ENCODE data around the gene KREMEN2.

Gene KREMEN2

DNA sequence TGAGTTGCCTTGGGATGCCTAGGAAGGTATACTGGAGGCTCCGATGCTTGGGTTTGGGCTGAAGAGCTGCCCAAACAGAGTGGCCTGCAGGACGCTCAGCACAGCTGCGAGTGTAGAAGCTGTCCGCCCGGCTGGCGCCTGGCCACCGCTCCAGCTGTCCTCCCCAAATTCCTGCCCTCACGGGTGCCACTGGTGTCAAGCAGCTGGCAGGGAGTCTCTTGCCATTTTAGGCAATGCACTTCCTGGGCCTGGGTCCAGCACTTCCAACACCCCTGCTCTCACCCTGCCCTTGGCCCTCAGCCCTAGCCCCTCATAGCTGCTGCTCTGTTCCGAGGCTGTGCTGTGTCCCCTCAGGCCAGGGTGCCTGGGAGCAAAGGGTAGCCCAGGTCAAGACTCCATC lies 21.4 kb downstream of the KREMEN2 start:
- H3K36me3 ChIP-seq (ENCODE audit: control insufficient read depth in 1 of 2, insufficient read depth in 2 of 2, low read length in 2 of 2): no peaks in the 10 kb centered on the region
- no peak overlapping the region for H3K27ac ChIP-seq (ENCODE audit: low read length)
- no peaks in the 10 kb centered on the region for H3K9me3 ChIP-seq (ENCODE audit: control insufficient read depth in 1 of 2, low read length in 2 of 2)
- no peak overlapping the region for H3K4me3 ChIP-seq (ENCODE audit: low read depth in 1 of 2, low read length in 2 of 2)
- H3K27me3 ChIP-seq (ENCODE audit: low read depth, low read length): no peaks in the 10 kb centered on the region
- H3K4me1 ChIP-seq (ENCODE audit: control insufficient read depth in 1 of 2, insufficient read depth in 2 of 2, low read length in 2 of 2): peaks cover 0 to 16% of the 10 kb centered on the region in 2 donors

GRCh38 chr16:2985893-2986355 lies 21.8 kb downstream of the KREMEN2 start:
- Histone ChIP-seq H3K9me3 (ENCODE audit: control insufficient read depth in 1 of 2, low read length in 2 of 2) (no peaks in the 10 kb centered on the region), H3K27me3 (ENCODE audit: low read depth, low read length) (no peaks in the 10 kb centered on the region), H3K27ac (ENCODE audit: low read length) (no peak overlapping the region), H3K4me3 (ENCODE audit: low read depth in 1 of 2, low read length in 2 of 2) (no peak overlapping the region), H3K36me3 (ENCODE audit: control insufficient read depth in 1 of 2, insufficient read depth in 2 of 2, low read length in 2 of 2) (no peaks in the 10 kb centered on the region), H3K4me1 (ENCODE audit: control insufficient read depth in 1 of 2, insufficient read depth in 2 of 2, low read length in 2 of 2) (peaks cover 0 to 12% of the 10 kb centered on the region in 2 donors)

- Histone ChIP-seq H3K27me3 (ENCODE audit: low read depth, low read length) (no peaks in the 10 kb centered on the region), H3K27ac (ENCODE audit: low read length) (no peak overlapping the region), H3K4me1 (ENCODE audit: control insufficient read depth in 1 of 2, insufficient read depth in 2 of 2, low read length in 2 of 2) (peaks cover 0 to 7% of the 10 kb centered on the region in 2 donors), H3K4me3 (ENCODE audit: low read depth in 1 of 2, low read length in 2 of 2) (no peak overlapping the region), H3K9me3 (ENCODE audit: control insufficient read depth in 1 of 2, low read length in 2 of 2) (no peaks in the 10 kb centered on the region), H3K36me3 (ENCODE audit: control insufficient read depth in 1 of 2, insufficient read depth in 2 of 2, low read length in 2 of 2) (no peaks in the 10 kb centered on the region)
Measured at GRCh38 chr16:2986623-2987188, 22.6 kb downstream of the KREMEN2 start.

DNA sequence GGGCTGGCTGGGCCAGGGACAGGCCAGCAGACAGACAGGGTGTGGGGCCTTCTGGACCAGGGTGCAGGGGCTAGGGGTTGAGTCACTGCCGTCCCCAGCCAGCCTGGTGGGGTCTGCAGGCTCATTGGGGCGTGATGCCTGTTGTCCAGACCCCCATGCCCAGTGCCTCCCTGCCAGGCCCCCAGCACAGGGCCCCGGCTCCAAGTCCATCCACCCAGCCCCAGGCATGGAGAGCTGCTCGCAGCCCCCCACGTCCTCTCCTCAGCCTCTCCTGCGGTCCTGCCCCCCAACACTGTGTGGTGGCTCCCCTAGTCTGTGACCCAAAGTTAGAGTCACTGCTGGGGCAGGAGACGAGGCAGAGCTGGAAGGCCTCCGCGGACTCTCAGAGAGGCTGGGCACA lies 23.2 kb downstream of the KREMEN2 start:
- Histone ChIP-seq H3K9me3 (ENCODE audit: control insufficient read depth in 1 of 2, low read length in 2 of 2) (no peaks in the 10 kb centered on the region), H3K27me3 (ENCODE audit: low read depth, low read length) (no peaks in the 10 kb centered on the region), H3K27ac (ENCODE audit: low read length) (no peak overlapping the region), H3K4me1 (ENCODE audit: control insufficient read depth in 1 of 2, insufficient read depth in 2 of 2, low read length in 2 of 2) (peaks cover 0 to 7% of the 10 kb centered on the region in 2 donors), H3K4me3 (ENCODE audit: low read depth in 1 of 2, low read length in 2 of 2) (no peak overlapping the region), H3K36me3 (ENCODE audit: control insufficient read depth in 1 of 2, insufficient read depth in 2 of 2, low read length in 2 of 2) (no peaks in the 10 kb centered on the region)

DNA sequence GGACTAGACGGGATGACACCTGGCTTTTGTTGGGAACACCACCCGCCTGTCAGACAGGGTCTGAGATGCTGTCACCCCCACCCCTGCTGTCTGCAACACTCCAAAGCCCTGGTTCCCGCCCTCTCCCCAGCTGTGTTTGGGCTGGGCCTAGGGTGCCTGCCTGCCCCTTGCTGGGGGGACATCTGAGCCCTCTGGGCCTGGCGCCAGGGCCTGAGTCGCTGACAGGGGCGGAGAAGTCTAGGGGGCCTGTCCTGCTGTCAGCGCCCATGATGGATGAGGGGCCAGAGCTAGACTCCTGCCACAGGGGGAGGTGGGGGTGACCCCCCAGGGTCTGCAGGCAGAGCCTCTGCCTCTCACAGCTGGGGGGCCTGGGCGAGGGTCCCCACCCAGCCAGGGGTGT lies 23.8 kb downstream of the KREMEN2 start:
- H3K4me1 ChIP-seq (ENCODE audit: control insufficient read depth in 1 of 2, insufficient read depth in 2 of 2, low read length in 2 of 2): peaks cover 0 to 7% of the 10 kb centered on the region in 2 donors
- H3K27me3 ChIP-seq (ENCODE audit: low read depth, low read length): no peaks in the 10 kb centered on the region
- H3K36me3 ChIP-seq (ENCODE audit: control insufficient read depth in 1 of 2, insufficient read depth in 2 of 2, low read length in 2 of 2): no peaks in the 10 kb centered on the region
- no peak overlapping the region for H3K27ac ChIP-seq (ENCODE audit: low read length)
- no peak overlapping the region for H3K4me3 ChIP-seq (ENCODE audit: low read depth in 1 of 2, low read length in 2 of 2)
- H3K9me3 ChIP-seq (ENCODE audit: control insufficient read depth in 1 of 2, low read length in 2 of 2): no peaks in the 10 kb centered on the region

DNA sequence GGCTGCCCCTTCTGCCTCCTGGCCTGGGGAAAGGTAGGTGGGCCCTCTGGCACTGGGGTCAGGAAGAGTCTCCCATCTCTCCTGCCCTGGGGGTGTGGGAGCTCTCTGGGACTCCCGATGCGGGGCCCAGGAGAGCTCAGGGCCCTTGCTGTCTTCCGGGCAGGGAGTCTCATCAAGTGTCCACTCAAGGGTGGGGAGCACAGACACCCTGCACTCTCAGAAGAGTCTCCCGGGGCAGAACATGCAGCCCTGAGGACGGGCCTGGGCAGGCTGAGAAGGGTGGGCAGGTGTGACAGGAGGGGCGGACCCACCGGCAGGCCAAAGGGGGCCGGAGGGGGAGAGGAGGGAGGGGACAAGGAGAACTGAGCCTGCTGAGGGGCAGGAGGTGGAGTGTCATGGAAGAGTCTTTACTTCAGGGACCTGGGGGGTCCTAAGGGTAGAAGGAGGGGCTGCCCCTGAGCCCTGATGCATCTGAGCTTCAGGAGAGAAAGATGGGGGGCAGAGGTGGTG lies 24.6 kb downstream of the KREMEN2 start:
- Histone ChIP-seq H3K27me3 (ENCODE audit: low read depth, low read length) (no peaks in the 10 kb centered on the region), H3K36me3 (ENCODE audit: control insufficient read depth in 1 of 2, insufficient read depth in 2 of 2, low read length in 2 of 2) (no peaks in the 10 kb centered on the region), H3K4me3 (ENCODE audit: low read depth in 1 of 2, low read length in 2 of 2) (no peak overlapping the region), H3K9me3 (ENCODE audit: control insufficient read depth in 1 of 2, low read length in 2 of 2) (no peaks in the 10 kb centered on the region), H3K4me1 (ENCODE audit: control insufficient read depth in 1 of 2, insufficient read depth in 2 of 2, low read length in 2 of 2) (peaks cover 0 to 4% of the 10 kb centered on the region in 2 donors), H3K27ac (ENCODE audit: low read length) (no peak overlapping the region)

- H3K27ac ChIP-seq (ENCODE audit: low read length): no peak overlapping the region
- H3K4me1 ChIP-seq (ENCODE audit: control insufficient read depth in 1 of 2, insufficient read depth in 2 of 2, low read length in 2 of 2): no peaks in the 10 kb centered on the region
- H3K27me3 ChIP-seq (ENCODE audit: low read depth, low read length): no peaks in the 10 kb centered on the region
- no peaks in the 10 kb centered on the region for H3K9me3 ChIP-seq (ENCODE audit: control insufficient read depth in 1 of 2, low read length in 2 of 2)
- no peaks in the 10 kb centered on the region for H3K36me3 ChIP-seq (ENCODE audit: control insufficient read depth in 1 of 2, insufficient read depth in 2 of 2, low read length in 2 of 2)
- H3K4me3 ChIP-seq (ENCODE audit: low read depth in 1 of 2, low read length in 2 of 2): no peak overlapping the region
Measured at GRCh38 chr16:2990891-2991290, 26.8 kb downstream of the KREMEN2 start.

- no peaks in the 10 kb centered on the region for H3K36me3 ChIP-seq (ENCODE audit: control insufficient read depth in 1 of 2, insufficient read depth in 2 of 2, low read length in 2 of 2)
- no peaks in the 10 kb centered on the region for H3K9me3 ChIP-seq (ENCODE audit: control insufficient read depth in 1 of 2, low read length in 2 of 2)
- no peak overlapping the region for H3K27ac ChIP-seq (ENCODE audit: low read length)
- no peaks in the 10 kb centered on the region for H3K27me3 ChIP-seq (ENCODE audit: low read depth, low read length)
- no peaks in the 10 kb centered on the region for H3K4me1 ChIP-seq (ENCODE audit: control insufficient read depth in 1 of 2, insufficient read depth in 2 of 2, low read length in 2 of 2)
- H3K4me3 ChIP-seq (ENCODE audit: low read depth in 1 of 2, low read length in 2 of 2): no peak overlapping the region
Measured at GRCh38 chr16:2991566-2992261, 27.6 kb downstream of the KREMEN2 start.

- Histone ChIP-seq H3K27ac (ENCODE audit: low read length) (no peak overlapping the region), H3K9me3 (ENCODE audit: control insufficient read depth in 1 of 2, low read length in 2 of 2) (no peaks in the 10 kb centered on the region)
Measured at GRCh38 chr16:2992383-2993081, 28.5 kb downstream of the KREMEN2 start.

GRCh38 chr16:2996298-2996697 lies 32.2 kb downstream of the KREMEN2 start:
- H3K27ac ChIP-seq (ENCODE audit: low read length): no peak overlapping the region
- H3K36me3 ChIP-seq (ENCODE audit: control insufficient read depth in 1 of 2, insufficient read depth in 2 of 2, low read length in 2 of 2): no peaks in the 10 kb centered on the region
- no peaks in the 10 kb centered on the region for H3K27me3 ChIP-seq (ENCODE audit: low read depth, low read length)
- H3K4me3 ChIP-seq (ENCODE audit: low read depth in 1 of 2, low read length in 2 of 2): no peak overlapping the region
- no peaks in the 10 kb centered on the region for H3K4me1 ChIP-seq (ENCODE audit: control insufficient read depth in 1 of 2, insufficient read depth in 2 of 2, low read length in 2 of 2)
- no peaks in the 10 kb centered on the region for H3K9me3 ChIP-seq (ENCODE audit: control insufficient read depth in 1 of 2, low read length in 2 of 2)

More at GRCh38 chr16:2992383-2993081, 28.5 kb downstream of the KREMEN2 start:
- Histone ChIP-seq H3K4me1 (ENCODE audit: control insufficient read depth in 1 of 2, insufficient read depth in 2 of 2, low read length in 2 of 2) (no peaks in the 10 kb centered on the region), H3K36me3 (ENCODE audit: control insufficient read depth in 1 of 2, insufficient read depth in 2 of 2, low read length in 2 of 2) (no peaks in the 10 kb centered on the region), H3K27me3 (ENCODE audit: low read depth, low read length) (no peaks in the 10 kb centered on the region), H3K4me3 (ENCODE audit: low read depth in 1 of 2, low read length in 2 of 2) (no peak overlapping the region)

DNA sequence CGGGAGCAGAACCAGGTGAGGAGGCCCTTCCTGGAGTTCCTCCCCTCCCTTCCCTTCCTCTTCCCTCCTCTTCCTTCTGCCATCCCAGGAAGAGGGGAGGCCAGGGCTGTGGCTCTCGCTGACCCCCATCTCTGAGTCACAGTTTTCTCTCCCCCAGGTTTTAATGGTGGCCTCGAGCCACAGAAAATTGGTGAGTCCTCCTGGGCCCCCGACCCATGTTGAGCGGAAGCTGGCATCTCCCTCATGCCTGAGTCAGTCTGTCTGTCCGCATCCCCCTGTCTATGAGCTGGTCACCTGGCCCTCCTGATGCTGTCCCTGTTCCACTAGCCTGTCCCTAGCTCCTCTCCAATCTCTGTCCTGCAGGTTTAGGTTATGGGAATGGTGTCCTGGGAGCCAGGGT lies 35.9 kb downstream of the KREMEN2 start:
- Histone ChIP-seq H3K4me1 (ENCODE audit: control insufficient read depth in 1 of 2, insufficient read depth in 2 of 2, low read length in 2 of 2) (peaks cover 0 to 3% of the 10 kb centered on the region in 2 donors), H3K27ac (ENCODE audit: low read length) (no peak overlapping the region), H3K36me3 (ENCODE audit: control insufficient read depth in 1 of 2, insufficient read depth in 2 of 2, low read length in 2 of 2) (no peaks in the 10 kb centered on the region), H3K9me3 (ENCODE audit: control insufficient read depth in 1 of 2, low read length in 2 of 2) (no peaks in the 10 kb centered on the region), H3K4me3 (ENCODE audit: low read depth in 1 of 2, low read length in 2 of 2) (no peak overlapping the region), H3K27me3 (ENCODE audit: low read depth, low read length) (no peaks in the 10 kb centered on the region)
